Islet of Langerhans (tissue), 1 donor: ENCODE measurements around the gene COIL.
A peak's percentile ranks its signal among the peaks of the same experiment; 100 is the strongest.
"Not testable (repeated sequence)": the region's sequence is repeated elsewhere in the genome, so short reads cannot be mapped to it uniquely, and the experiment has no call there.

ENCODE experiments used
- FAIRE-seq: peaks from one replicate; lab custom pipeline; 2011; peaks lifted over from hg19 to GRCh38; lab: Jason Lieb, UNC

Gene COIL, protein sequence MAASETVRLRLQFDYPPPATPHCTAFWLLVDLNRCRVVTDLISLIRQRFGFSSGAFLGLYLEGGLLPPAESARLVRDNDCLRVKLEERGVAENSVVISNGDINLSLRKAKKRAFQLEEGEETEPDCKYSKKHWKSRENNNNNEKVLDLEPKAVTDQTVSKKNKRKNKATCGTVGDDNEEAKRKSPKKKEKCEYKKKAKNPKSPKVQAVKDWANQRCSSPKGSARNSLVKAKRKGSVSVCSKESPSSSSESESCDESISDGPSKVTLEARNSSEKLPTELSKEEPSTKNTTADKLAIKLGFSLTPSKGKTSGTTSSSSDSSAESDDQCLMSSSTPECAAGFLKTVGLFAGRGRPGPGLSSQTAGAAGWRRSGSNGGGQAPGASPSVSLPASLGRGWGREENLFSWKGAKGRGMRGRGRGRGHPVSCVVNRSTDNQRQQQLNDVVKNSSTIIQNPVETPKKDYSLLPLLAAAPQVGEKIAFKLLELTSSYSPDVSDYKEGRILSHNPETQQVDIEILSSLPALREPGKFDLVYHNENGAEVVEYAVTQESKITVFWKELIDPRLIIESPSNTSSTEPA

DNA sequence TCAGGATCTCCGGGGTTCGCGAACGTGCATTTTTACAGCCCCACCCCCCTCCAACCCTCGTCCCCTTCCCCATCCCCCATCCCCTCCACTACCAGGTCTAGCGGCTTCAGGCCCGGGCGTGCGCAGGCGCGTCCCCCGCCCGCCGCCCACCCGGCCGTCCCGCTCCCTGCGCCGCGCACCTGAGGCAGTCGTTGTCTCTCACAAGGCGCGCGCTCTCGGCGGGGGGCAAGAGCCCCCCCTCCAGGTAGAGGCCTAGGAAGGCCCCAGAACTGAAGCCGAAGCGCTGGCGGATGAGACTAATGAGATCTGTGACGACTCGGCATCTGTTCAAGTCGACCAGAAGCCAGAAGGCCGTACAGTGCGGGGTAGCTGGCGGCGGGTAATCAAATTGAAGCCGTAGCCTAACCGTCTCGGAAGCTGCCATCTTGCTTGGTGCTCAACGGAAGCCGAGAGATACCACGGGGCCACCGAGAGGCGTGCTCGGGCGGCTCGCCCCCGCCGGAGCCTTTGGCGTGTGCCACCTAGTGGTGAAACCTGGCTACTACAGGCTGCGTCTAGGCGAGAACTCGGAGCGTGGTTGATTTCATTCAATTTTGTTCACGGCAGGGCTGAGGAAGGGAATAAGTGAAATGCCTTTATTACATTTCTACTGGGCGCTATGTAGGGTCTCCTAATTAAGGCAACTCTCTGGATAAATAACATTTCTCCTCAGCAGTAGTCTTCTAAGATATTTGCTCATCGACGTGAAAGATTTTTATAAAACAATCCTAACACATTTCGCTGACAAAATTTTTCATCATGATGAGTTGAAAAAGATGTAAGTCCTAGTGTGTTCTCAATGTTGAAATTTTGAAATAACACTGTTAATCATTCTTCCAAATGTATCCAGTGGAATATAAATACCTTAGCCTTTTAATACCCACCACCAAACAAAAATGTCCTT is at the start of gene COIL:
Gene COIL, minus strand, starts transcription at position 455 of the 943 bp plus-strand sequence. Its CDS starts 31 bp downstream, at position 424.
- no peak for FAIRE-seq

DNA sequence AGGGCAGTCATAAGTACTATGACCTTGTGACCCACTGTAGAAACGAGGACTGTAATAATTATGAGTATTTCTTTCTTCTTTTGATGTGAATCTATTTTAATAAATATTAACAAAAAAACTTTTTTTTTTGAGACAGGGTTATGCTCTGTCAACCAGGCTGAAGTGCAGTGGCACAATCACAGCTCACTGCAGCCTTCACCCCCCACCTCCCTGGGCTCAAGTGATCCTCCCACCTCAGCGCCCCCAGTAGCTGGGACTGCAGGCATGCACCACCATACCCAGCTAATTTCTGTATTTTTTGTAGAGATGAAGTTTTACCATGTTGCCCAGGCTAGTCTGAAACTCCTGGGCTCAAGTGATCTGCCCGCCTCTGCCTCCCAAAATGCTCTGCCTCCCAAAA is 49.6 kb upstream of the COIL start:
- FAIRE-seq, result no peak

DNA sequence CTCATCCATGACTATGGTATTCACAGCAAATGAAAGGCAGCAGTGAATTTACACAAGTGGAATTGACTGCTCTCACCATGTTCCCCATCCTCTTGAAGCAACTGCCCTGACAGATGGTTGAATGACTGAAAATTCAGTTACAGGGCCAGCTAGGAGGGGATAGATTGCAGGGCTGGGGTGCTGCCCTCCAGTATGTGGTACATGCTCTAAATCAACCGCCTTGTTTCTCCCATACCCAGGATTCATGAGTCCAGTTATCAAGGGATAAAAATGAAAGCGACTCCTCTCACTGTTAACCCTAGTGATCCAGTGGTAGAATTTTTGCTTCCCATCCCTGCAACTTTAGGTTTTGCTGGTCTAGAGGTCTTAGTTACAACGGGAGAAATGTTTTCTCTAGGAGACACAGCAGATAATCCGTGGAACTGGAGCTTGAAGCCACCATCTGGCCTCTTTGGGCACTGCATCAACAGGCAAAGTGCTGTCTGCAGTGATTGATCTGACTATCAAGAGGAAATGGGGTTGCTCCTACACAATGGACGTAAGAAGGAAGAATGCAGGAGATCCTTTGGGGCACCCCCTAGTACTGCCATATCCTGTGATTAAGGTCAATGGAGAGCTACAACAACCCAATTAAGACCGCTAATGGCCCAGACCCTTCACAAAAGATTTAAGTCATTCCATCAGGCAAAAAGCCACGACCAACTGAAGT is 49.0 kb upstream of the COIL start:
- FAIRE-seq, result peak; percentile 36

DNA sequence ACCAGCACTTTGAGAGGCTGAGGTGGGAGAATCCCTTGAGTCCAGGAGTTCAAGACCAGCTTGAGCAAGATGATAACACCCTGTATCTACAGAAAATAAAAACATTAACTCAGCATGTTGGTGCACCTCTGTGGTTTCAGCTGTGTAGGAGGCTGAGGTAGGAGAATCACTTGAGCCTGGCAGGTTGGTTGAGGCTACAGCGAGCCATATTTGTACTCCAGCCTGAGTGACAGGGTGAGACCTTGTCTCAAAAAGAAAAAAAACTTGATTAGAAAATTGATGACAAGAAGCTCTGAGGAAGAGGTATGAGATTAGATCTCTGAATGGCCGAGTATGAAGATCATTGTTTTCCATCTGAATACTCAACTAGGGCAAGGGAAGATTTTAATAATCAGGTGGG is 48.1 kb upstream of the COIL start:
- no peak for FAIRE-seq

- FAIRE-seq, result no peak
These were observed 45.2 kb upstream of the COIL start for GRCh38 chr17:57006040-57006439.

- FAIRE-seq, result no peak
These were observed 44.2 kb upstream of the COIL start for GRCh38 chr17:57004944-57005579.

GRCh38 chr17:57002904-57003303 is 42.1 kb upstream of the COIL start:
- FAIRE-seq, result no peak

DNA sequence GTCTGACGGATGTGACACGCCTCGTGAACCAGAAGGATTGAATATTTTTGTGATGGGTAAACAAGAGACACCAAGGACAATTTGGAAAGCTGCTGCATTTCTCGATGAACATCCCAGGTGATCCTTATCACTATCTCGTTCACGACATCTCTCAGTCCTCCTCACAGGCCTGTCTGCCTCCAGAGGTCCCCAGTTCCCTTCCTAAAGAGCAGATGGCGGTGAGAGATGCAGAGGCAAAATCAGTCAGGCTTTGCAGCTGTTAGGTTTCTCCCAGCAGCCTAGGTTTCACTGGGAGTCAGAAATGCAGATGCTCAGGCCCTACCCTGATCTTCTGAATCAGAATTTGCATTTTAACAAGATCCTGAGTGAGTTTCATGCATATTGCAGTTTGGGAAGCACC is 40.7 kb upstream of the COIL start:
- no peak for FAIRE-seq

GRCh38 chr17:56997313-56997712 is 36.5 kb upstream of the COIL start:
- no peak for FAIRE-seq

- FAIRE-seq, result no peak
These were observed 34.9 kb upstream of the COIL start for GRCh38 chr17:56995766-56996165.

- no peak for FAIRE-seq
These were observed 33.4 kb upstream of the COIL start for GRCh38 chr17:56994009-56994792.

DNA sequence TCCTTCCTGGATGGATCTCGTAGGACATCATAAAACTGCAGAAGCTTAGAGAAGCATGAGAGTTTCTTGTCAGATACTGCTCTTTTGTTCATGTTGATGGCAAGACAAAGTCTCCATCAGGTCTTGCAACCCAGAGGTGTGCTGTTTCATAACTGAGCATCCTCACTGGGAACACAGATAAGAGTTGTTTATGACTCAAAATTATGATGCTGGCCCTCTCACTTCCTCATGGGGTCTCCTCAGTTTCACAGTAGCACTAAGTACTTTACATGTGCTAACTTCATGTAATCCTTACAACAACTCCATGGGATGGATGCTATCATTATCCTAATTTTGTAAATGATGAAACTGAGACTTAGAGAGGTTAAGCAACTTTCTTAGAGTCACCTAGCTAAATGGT is 31.5 kb upstream of the COIL start:
- FAIRE-seq, result no peak

- FAIRE-seq, result no peak
These were observed 28.2 kb upstream of the COIL start for GRCh38 chr17:56988901-56989572.

GRCh38 chr17:56987283-56987834 is 26.5 kb upstream of the COIL start:
- FAIRE-seq, result no peak

DNA sequence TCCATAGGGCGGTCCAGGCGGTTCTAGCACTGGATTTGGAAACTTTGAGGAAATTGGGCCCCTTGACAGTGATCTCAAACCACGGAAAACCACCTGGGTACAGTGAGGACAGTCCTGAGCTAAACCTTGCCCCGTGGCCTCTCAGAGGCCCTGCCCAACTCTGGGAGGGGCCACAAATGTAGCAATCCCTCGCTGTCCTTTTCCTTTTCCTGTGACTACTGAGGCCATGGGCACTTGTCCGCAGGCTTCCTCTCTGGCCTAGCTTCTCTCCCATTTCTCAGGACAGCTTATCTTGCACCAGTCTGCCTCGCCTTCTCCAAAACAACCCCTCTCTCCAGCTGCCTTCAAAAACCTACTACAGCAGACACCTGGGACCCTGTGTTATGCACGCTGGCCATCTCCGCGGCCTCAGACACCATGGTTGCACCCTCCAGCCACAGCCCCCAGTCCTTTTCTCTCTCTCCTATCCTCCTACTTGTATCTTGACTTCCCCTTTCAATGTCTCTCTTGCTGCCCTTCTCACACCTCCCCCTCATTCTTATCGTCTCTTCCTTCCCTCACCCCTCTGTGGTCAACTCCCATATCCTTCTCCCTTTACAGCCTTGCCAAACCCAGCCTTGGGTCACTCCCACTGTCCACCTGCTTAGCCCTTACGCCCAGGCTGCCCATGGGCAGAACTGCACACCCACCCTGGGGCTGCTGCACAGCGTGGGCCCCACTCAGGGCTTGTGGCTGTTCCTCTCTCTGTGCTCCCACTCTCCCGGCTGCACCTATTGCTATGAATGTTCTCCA is 24.7 kb upstream of the COIL start:
- FAIRE-seq, result no peak

- FAIRE-seq, result no peak
These were observed 22.5 kb upstream of the COIL start for GRCh38 chr17:56983366-56983765.

- no peak for FAIRE-seq
These were observed 21.5 kb upstream of the COIL start for GRCh38 chr17:56982312-56982711.

- FAIRE-seq, result not testable (repeated sequence)
These were observed 19.7 kb upstream of the COIL start for GRCh38 chr17:56980526-56980925.

- no peak for FAIRE-seq
These were observed 18.2 kb upstream of the COIL start for GRCh38 chr17:56979091-56979480.
